ENCODE measurements around the gene RYR2.

DNA sequence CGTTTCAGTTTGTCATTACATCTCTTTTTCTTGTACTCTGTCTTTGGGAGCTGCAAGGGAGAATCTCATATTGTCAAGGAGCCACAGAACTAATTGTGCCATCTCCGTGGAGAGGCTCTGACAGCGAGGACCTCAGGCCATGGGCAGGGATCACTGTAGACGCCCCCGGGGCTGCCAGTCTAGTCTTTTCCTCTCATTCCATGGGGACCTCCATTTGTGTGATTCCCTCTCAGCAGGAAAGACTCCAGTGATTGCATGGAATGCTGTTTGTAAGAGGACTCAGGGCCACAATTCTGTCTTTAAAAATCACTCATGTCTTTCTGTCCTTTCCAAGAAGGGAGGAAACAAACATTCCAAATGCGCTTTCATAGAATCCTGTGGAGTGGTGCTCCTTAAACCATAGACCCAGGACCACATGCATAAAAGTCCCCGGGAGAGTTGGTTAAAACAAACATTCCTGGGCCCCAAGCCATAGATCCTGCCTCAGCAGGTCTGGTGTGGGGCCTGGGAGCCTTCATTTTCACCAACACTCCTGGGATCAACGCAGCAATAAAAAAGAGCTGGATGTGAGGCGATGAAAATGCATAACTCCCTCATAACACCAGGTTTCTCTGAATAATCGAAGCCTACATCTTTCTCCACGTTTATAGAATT is 744.2 kb downstream of the RYR2 start:
- TF ChIP-seq, protein P1, sequence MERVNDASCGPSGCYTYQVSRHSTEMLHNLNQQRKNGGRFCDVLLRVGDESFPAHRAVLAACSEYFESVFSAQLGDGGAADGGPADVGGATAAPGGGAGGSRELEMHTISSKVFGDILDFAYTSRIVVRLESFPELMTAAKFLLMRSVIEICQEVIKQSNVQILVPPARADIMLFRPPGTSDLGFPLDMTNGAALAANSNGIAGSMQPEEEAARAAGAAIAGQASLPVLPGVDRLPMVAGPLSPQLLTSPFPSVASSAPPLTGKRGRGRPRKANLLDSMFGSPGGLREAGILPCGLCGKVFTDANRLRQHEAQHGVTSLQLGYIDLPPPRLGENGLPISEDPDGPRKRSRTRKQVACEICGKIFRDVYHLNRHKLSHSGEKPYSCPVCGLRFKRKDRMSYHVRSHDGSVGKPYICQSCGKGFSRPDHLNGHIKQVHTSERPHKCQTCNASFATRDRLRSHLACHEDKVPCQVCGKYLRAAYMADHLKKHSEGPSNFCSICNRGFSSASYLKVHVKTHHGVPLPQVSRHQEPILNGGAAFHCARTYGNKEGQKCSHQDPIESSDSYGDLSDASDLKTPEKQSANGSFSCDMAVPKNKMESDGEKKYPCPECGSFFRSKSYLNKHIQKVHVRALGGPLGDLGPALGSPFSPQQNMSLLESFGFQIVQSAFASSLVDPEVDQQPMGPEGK (CRISPR knock-in tag; IDR thresholded peaks at IDR 0.05; ENCODE audit: borderline replicate concordance) = no peak
- TF ChIP-seq, protein P2, sequence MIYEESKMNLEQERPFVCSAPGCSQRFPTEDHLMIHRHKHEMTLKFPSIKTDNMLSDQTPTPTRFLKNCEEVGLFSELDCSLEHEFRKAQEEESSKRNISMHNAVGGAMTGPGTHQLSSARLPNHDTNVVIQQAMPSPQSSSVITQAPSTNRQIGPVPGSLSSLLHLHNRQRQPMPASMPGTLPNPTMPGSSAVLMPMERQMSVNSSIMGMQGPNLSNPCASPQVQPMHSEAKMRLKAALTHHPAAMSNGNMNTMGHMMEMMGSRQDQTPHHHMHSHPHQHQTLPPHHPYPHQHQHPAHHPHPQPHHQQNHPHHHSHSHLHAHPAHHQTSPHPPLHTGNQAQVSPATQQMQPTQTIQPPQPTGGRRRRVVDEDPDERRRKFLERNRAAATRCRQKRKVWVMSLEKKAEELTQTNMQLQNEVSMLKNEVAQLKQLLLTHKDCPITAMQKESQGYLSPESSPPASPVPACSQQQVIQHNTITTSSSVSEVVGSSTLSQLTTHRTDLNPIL (CRISPR knock-in tag; IDR thresholded peaks at IDR 0.05; ENCODE audit: low read depth) = no peak
- TF ChIP-seq ZNF565 (CRISPR knock-in tag; conservative IDR thresholded peaks at IDR 0.05; ENCODE audit: low read depth) (no peak), ZNF8 (CRISPR knock-in tag; IDR thresholded peaks at IDR 0.05) (no peak), PPARA (CRISPR knock-in tag; IDR thresholded peaks at IDR 0.05; ENCODE audit: borderline replicate concordance) (no peak), SNAI2 (CRISPR knock-in tag; IDR thresholded peaks at IDR 0.05) (no peak), ZFP30 (CRISPR knock-in tag; IDR thresholded peaks at IDR 0.05) (no peak)
- TF ChIP-seq, protein P3, sequence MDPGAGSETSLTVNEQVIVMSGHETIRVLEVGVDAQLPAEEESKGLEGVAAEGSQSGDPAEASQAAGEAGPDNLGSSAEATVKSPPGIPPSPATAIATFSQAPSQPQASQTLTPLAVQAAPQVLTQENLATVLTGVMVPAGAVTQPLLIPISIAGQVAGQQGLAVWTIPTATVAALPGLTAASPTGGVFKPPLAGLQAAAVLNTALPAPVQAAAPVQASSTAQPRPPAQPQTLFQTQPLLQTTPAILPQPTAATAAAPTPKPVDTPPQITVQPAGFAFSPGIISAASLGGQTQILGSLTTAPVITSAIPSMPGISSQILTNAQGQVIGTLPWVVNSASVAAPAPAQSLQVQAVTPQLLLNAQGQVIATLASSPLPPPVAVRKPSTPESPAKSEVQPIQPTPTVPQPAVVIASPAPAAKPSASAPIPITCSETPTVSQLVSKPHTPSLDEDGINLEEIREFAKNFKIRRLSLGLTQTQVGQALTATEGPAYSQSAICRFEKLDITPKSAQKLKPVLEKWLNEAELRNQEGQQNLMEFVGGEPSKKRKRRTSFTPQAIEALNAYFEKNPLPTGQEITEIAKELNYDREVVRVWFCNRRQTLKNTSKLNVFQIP (CRISPR knock-in tag; IDR thresholded peaks at IDR 0.05; ENCODE audit: borderline replicate concordance, low read depth) = no peak
